ENCODE results near the gene ARID1B. TPM values are rescaled to one million over a fixed set of nuclear protein-coding genes. Genes with fewer than 3 reads are reported as not detected.

The ARID1B gene
- polyA plus RNA-seq, 1 donor = 48.5 TPM

- Histone ChIP-seq H3K27ac (ENCODE audit: low read length) (no peak overlapping the region), H3K36me3 (ENCODE audit: control insufficient read depth, insufficient read depth, low read length) (peaks cover 71% of the 10 kb centered on the region), H3K27me3 (ENCODE audit: control insufficient read depth, insufficient read depth, low read length) (no peaks in the 10 kb centered on the region), H3K4me3 (ENCODE audit: low read length) (no peak overlapping the region), H3K9me3 (ENCODE audit: control insufficient read depth, low read depth, low read length) (no peaks in the 10 kb centered on the region), H3K4me1 (ENCODE audit: control insufficient read depth, insufficient read depth, low read length) (no peaks in the 10 kb centered on the region)
- no CpG with 5 or more reads among the region's 17 CpGs for WGBS (ENCODE audit: insufficient coverage, low lambda C conversion rate)
- DNase-seq = no peak
Observed at GRCh38 chr6:157200611-157201010, 423.4 kb downstream of the ARID1B start.

- H3K4me1 ChIP-seq (ENCODE audit: control insufficient read depth, insufficient read depth, low read length) = no peaks in the 10 kb centered on the region
- no peaks in the 10 kb centered on the region for H3K9me3 ChIP-seq (ENCODE audit: control insufficient read depth, low read depth, low read length)
- H3K27ac ChIP-seq (ENCODE audit: low read length) = no peak overlapping the region
- H3K27me3 ChIP-seq (ENCODE audit: control insufficient read depth, insufficient read depth, low read length) = no peaks in the 10 kb centered on the region
- no peak for DNase-seq
- WGBS (ENCODE audit: insufficient coverage, low lambda C conversion rate) = no CpG with 5 or more reads among the region's 17 CpGs
- peaks cover 69% of the 10 kb centered on the region for H3K36me3 ChIP-seq (ENCODE audit: control insufficient read depth, insufficient read depth, low read length)
- no peak overlapping the region for H3K4me3 ChIP-seq (ENCODE audit: low read length)
Observed at GRCh38 chr6:157201083-157201482, 423.9 kb downstream of the ARID1B start.

- H3K4me1 ChIP-seq (ENCODE audit: control insufficient read depth, insufficient read depth, low read length) = no peaks in the 10 kb centered on the region
- H3K27ac ChIP-seq (ENCODE audit: low read length) = no peak overlapping the region
- no peaks in the 10 kb centered on the region for H3K27me3 ChIP-seq (ENCODE audit: control insufficient read depth, insufficient read depth, low read length)
- DNase-seq = no peak
- WGBS (ENCODE audit: insufficient coverage, low lambda C conversion rate) = 98% methylated on average over 7 of the region's 11 CpGs
- no peaks in the 10 kb centered on the region for H3K9me3 ChIP-seq (ENCODE audit: control insufficient read depth, low read depth, low read length)
- H3K4me3 ChIP-seq (ENCODE audit: low read length) = no peak overlapping the region
- H3K36me3 ChIP-seq (ENCODE audit: control insufficient read depth, insufficient read depth, low read length) = peaks cover 73% of the 10 kb centered on the region
Observed at GRCh38 chr6:157203312-157203744, 426.1 kb downstream of the ARID1B start.

GRCh38 chr6:157203764-157204163, 426.6 kb downstream of the ARID1B start:
- Histone ChIP-seq H3K4me3 (ENCODE audit: low read length) (no peak overlapping the region), H3K4me1 (ENCODE audit: control insufficient read depth, insufficient read depth, low read length) (no peaks in the 10 kb centered on the region), H3K36me3 (ENCODE audit: control insufficient read depth, insufficient read depth, low read length) (peaks cover 70% of the 10 kb centered on the region), H3K27me3 (ENCODE audit: control insufficient read depth, insufficient read depth, low read length) (no peaks in the 10 kb centered on the region), H3K27ac (ENCODE audit: low read length) (no peak overlapping the region), H3K9me3 (ENCODE audit: control insufficient read depth, low read depth, low read length) (no peaks in the 10 kb centered on the region)
- 83% methylated on average over 2 of the region's 6 CpGs for WGBS (ENCODE audit: insufficient coverage, low lambda C conversion rate)
- DNase-seq = no peak

- Histone ChIP-seq H3K4me3 (ENCODE audit: low read length) (no peak overlapping the region), H3K27me3 (ENCODE audit: control insufficient read depth, insufficient read depth, low read length) (no peaks in the 10 kb centered on the region), H3K9me3 (ENCODE audit: control insufficient read depth, low read depth, low read length) (no peaks in the 10 kb centered on the region), H3K36me3 (ENCODE audit: control insufficient read depth, insufficient read depth, low read length) (peaks cover 65% of the 10 kb centered on the region), H3K27ac (ENCODE audit: low read length) (no peak overlapping the region), H3K4me1 (ENCODE audit: control insufficient read depth, insufficient read depth, low read length) (no peaks in the 10 kb centered on the region)
- WGBS (ENCODE audit: insufficient coverage, low lambda C conversion rate) = 17% methylated on average over 2 of the region's 11 CpGs
- no peak for DNase-seq
Observed at GRCh38 chr6:157205473-157206358, 428.5 kb downstream of the ARID1B start.

GRCh38 chr6:157206359-157206815, 429.2 kb downstream of the ARID1B start:
- Histone ChIP-seq H3K27ac (ENCODE audit: low read length) (no peak overlapping the region), H3K9me3 (ENCODE audit: control insufficient read depth, low read depth, low read length) (no peaks in the 10 kb centered on the region), H3K4me1 (ENCODE audit: control insufficient read depth, insufficient read depth, low read length) (no peaks in the 10 kb centered on the region), H3K36me3 (ENCODE audit: control insufficient read depth, insufficient read depth, low read length) (peaks cover 58% of the 10 kb centered on the region), H3K4me3 (ENCODE audit: low read length) (no peak overlapping the region), H3K27me3 (ENCODE audit: control insufficient read depth, insufficient read depth, low read length) (no peaks in the 10 kb centered on the region)
- no peak for DNase-seq
- 100% methylated on average over 7 of the region's 23 CpGs for WGBS (ENCODE audit: insufficient coverage, low lambda C conversion rate)

- Histone ChIP-seq H3K4me1 (ENCODE audit: control insufficient read depth, insufficient read depth, low read length) (no peaks in the 10 kb centered on the region), H3K36me3 (ENCODE audit: control insufficient read depth, insufficient read depth, low read length) (peaks cover 49% of the 10 kb centered on the region), H3K9me3 (ENCODE audit: control insufficient read depth, low read depth, low read length) (no peaks in the 10 kb centered on the region), H3K4me3 (ENCODE audit: low read length) (no peak overlapping the region), H3K27me3 (ENCODE audit: control insufficient read depth, insufficient read depth, low read length) (no peaks in the 10 kb centered on the region), H3K27ac (ENCODE audit: low read length) (no peak overlapping the region)
- WGBS (ENCODE audit: insufficient coverage, low lambda C conversion rate) = no CpG with 5 or more reads among the region's 15 CpGs
- no peak for DNase-seq
Observed at GRCh38 chr6:157207521-157208076, 430.4 kb downstream of the ARID1B start.

GRCh38 chr6:157209865-157210530, 432.8 kb downstream of the ARID1B start:
- WGBS (ENCODE audit: insufficient coverage, low lambda C conversion rate) = 96% methylated on average over 3 of the region's 10 CpGs
- no peak overlapping the region for H3K27ac ChIP-seq (ENCODE audit: low read length)

GRCh38 chr6:157210954-157211353, 433.8 kb downstream of the ARID1B start:
- H3K4me3 ChIP-seq (ENCODE audit: low read length) = no peak overlapping the region
- DNase-seq = no peak
- no peak overlapping the region for H3K27ac ChIP-seq (ENCODE audit: low read length)
- no peaks in the 10 kb centered on the region for H3K27me3 ChIP-seq (ENCODE audit: control insufficient read depth, insufficient read depth, low read length)
- no peaks in the 10 kb centered on the region for H3K9me3 ChIP-seq (ENCODE audit: control insufficient read depth, low read depth, low read length)
- WGBS (ENCODE audit: insufficient coverage, low lambda C conversion rate) = no CpG with 5 or more reads among the region's 3 CpGs
- no peaks in the 10 kb centered on the region for H3K4me1 ChIP-seq (ENCODE audit: control insufficient read depth, insufficient read depth, low read length)
- peaks cover 25% of the 10 kb centered on the region for H3K36me3 ChIP-seq (ENCODE audit: control insufficient read depth, insufficient read depth, low read length)

More at GRCh38 chr6:157209865-157210530, 432.8 kb downstream of the ARID1B start:
- no peaks in the 10 kb centered on the region for H3K4me1 ChIP-seq (ENCODE audit: control insufficient read depth, insufficient read depth, low read length)
- H3K27me3 ChIP-seq (ENCODE audit: control insufficient read depth, insufficient read depth, low read length) = no peaks in the 10 kb centered on the region
- H3K36me3 ChIP-seq (ENCODE audit: control insufficient read depth, insufficient read depth, low read length) = peaks cover 30% of the 10 kb centered on the region
- H3K9me3 ChIP-seq (ENCODE audit: control insufficient read depth, low read depth, low read length) = no peaks in the 10 kb centered on the region
- no peak for DNase-seq
- H3K4me3 ChIP-seq (ENCODE audit: low read length) = no peak overlapping the region

GRCh38 chr6:157211603-157212455, 434.7 kb downstream of the ARID1B start:
- no peak for DNase-seq
- WGBS (ENCODE audit: insufficient coverage, low lambda C conversion rate) = no CpG with 5 or more reads among the region's 11 CpGs

More at GRCh38 chr6:157211603-157212455, 434.7 kb downstream of the ARID1B start:
- Histone ChIP-seq H3K36me3 (ENCODE audit: control insufficient read depth, insufficient read depth, low read length) (peaks cover 16% of the 10 kb centered on the region), H3K27me3 (ENCODE audit: control insufficient read depth, insufficient read depth, low read length) (no peaks in the 10 kb centered on the region), H3K9me3 (ENCODE audit: control insufficient read depth, low read depth, low read length) (no peaks in the 10 kb centered on the region), H3K4me1 (ENCODE audit: control insufficient read depth, insufficient read depth, low read length) (no peaks in the 10 kb centered on the region), H3K27ac (ENCODE audit: low read length) (no peak overlapping the region), H3K4me3 (ENCODE audit: low read length) (no peak overlapping the region)
